Ectodermal cell (in vitro differentiated cells): ENCODE results near the gene HUNK.

Experiments used
- H3K27ac ChIP-seq: 2 replicates; pipeline ENCODE4 v1.7.0; 2013; ENCODE audit warnings: mild to moderate bottlenecking, low read depth, low read length; ENCODE audit not compliant: insufficient read depth, poor library complexity, severe bottlenecking
- H3K27me3 ChIP-seq: 2 replicates; pipeline ENCODE4 v1.7.0; 2013; ENCODE audit warnings: mild to moderate bottlenecking, low read length; ENCODE audit not compliant: insufficient read depth, control insufficient read depth, poor library complexity, severe bottlenecking
- H3K36me3 ChIP-seq: one replicate; pipeline ENCODE4 v1.7.0; 2013; ENCODE audit warnings: low read length; ENCODE audit not compliant: control insufficient read depth, insufficient read depth
- H3K4me1 ChIP-seq: one replicate; pipeline ENCODE4 v1.7.0; 2013; ENCODE audit warnings: low read length; ENCODE audit not compliant: control insufficient read depth, insufficient read depth
- H3K4me3 ChIP-seq: 2 replicates; pipeline ENCODE4 v1.7.0; 2013; ENCODE audit warnings: low read depth, low read length, control low read depth; ENCODE audit not compliant: insufficient read depth
- H3K9me3 ChIP-seq: 2 replicates; pipeline ENCODE4 v1.7.0; 2013; ENCODE audit warnings: mild to moderate bottlenecking, low read length, moderate library complexity; ENCODE audit not compliant: control insufficient read depth
- WGBS, 2 experiments: methylation state at CpG; one replicate each; pipeline ENCODE4 v1.1.7; 2013; ENCODE audit warnings: missing lambda C conversion rate in 2 of 2; 5-methylcytosine and 5-hydroxymethylcytosine counted together

Gene HUNK

GRCh38 chr21:31917108-31917507 lies 44.3 kb downstream of the HUNK start:
- WGBS, 2 experiments: 94% methylated on average over 7 of the region's 7 CpGs
- no peaks in the 10 kb centered on the region for H3K9me3 ChIP-seq
- no peaks in the 10 kb centered on the region for H3K27me3 ChIP-seq
- H3K27ac ChIP-seq: no peak overlapping the region
- H3K36me3 ChIP-seq: no peaks in the 10 kb centered on the region
- peaks cover 5% of the 10 kb centered on the region for H3K4me1 ChIP-seq
- H3K4me3 ChIP-seq: no peak overlapping the region

GRCh38 chr21:31918250-31918775 lies 45.5 kb downstream of the HUNK start:
- Histone ChIP-seq H3K27me3 (no peaks in the 10 kb centered on the region), H3K9me3 (no peaks in the 10 kb centered on the region), H3K27ac (no peak overlapping the region), H3K4me3 (no peak overlapping the region), H3K4me1 (peaks cover 2% of the 10 kb centered on the region), H3K36me3 (no peaks in the 10 kb centered on the region)
- 92 to 97% methylated on average over 3 of the region's 3 CpGs for WGBS, 2 experiments

- Histone ChIP-seq H3K36me3 (no peaks in the 10 kb centered on the region), H3K9me3 (no peaks in the 10 kb centered on the region), H3K4me3 (no peak overlapping the region), H3K27me3 (no peaks in the 10 kb centered on the region), H3K27ac (no peak overlapping the region), H3K4me1 (no peaks in the 10 kb centered on the region)
- WGBS, 2 experiments: 71 to 95% methylated on average over 1 of the region's 1 CpG
Measured at GRCh38 chr21:31920275-31920674, 47.5 kb downstream of the HUNK start.

GRCh38 chr21:31921079-31921478 lies 48.3 kb downstream of the HUNK start:
- no peak overlapping the region for H3K4me3 ChIP-seq
- WGBS, 2 experiments: 95 to 96% methylated on average over 5 to 6 of the region's 6 CpGs

GRCh38 chr21:31922881-31923280 lies 50.1 kb downstream of the HUNK start:
- Histone ChIP-seq H3K36me3 (no peaks in the 10 kb centered on the region), H3K4me1 (no peaks in the 10 kb centered on the region), H3K9me3 (no peaks in the 10 kb centered on the region), H3K27me3 (no peaks in the 10 kb centered on the region), H3K4me3 (no peak overlapping the region), H3K27ac (no peak overlapping the region)
- 93 to 94% methylated on average over 10 of the region's 10 CpGs for WGBS, 2 experiments

More at GRCh38 chr21:31921079-31921478, 48.3 kb downstream of the HUNK start:
- no peaks in the 10 kb centered on the region for H3K27me3 ChIP-seq
- H3K36me3 ChIP-seq: no peaks in the 10 kb centered on the region
- H3K4me1 ChIP-seq: no peaks in the 10 kb centered on the region
- H3K27ac ChIP-seq: no peak overlapping the region
- H3K9me3 ChIP-seq: no peaks in the 10 kb centered on the region

- H3K27me3 ChIP-seq: no peaks in the 10 kb centered on the region
- H3K9me3 ChIP-seq: no peaks in the 10 kb centered on the region
- no peaks in the 10 kb centered on the region for H3K4me1 ChIP-seq
- H3K27ac ChIP-seq: no peak overlapping the region
- H3K36me3 ChIP-seq: no peaks in the 10 kb centered on the region
- H3K4me3 ChIP-seq: no peak overlapping the region
- WGBS, 2 experiments: 89 to 94% methylated on average over 3 of the region's 3 CpGs
Measured at GRCh38 chr21:31923756-31924155, 50.9 kb downstream of the HUNK start.

GRCh38 chr21:31924548-31924947 lies 51.7 kb downstream of the HUNK start:
- WGBS, 2 experiments: 94 to 97% methylated on average over 13 of the region's 13 CpGs

GRCh38 chr21:31926498-31926897 lies 53.7 kb downstream of the HUNK start:
- 83 to 93% methylated on average over 3 of the region's 3 CpGs for WGBS, 2 experiments
- no peaks in the 10 kb centered on the region for H3K27me3 ChIP-seq

More at GRCh38 chr21:31924548-31924947, 51.7 kb downstream of the HUNK start:
- no peak overlapping the region for H3K4me3 ChIP-seq
- H3K27ac ChIP-seq: no peak overlapping the region
- no peaks in the 10 kb centered on the region for H3K27me3 ChIP-seq
- H3K9me3 ChIP-seq: no peaks in the 10 kb centered on the region
- H3K36me3 ChIP-seq: no peaks in the 10 kb centered on the region
- no peaks in the 10 kb centered on the region for H3K4me1 ChIP-seq

GRCh38 chr21:31927689-31928353 lies 55.0 kb downstream of the HUNK start:
- no peak overlapping the region for H3K4me3 ChIP-seq
- no peaks in the 10 kb centered on the region for H3K9me3 ChIP-seq
- WGBS, 2 experiments: 88% methylated on average over 13 of the region's 13 CpGs
- H3K36me3 ChIP-seq: no peaks in the 10 kb centered on the region
- no peaks in the 10 kb centered on the region for H3K27me3 ChIP-seq
- peaks cover 10% of the 10 kb centered on the region for H3K4me1 ChIP-seq
- H3K27ac ChIP-seq: no peak overlapping the region

More at GRCh38 chr21:31926498-31926897, 53.7 kb downstream of the HUNK start:
- Histone ChIP-seq H3K4me3 (no peak overlapping the region), H3K9me3 (no peaks in the 10 kb centered on the region), H3K4me1 (peaks cover 2% of the 10 kb centered on the region), H3K36me3 (no peaks in the 10 kb centered on the region), H3K27ac (no peak overlapping the region)

GRCh38 chr21:31928656-31929055 lies 55.8 kb downstream of the HUNK start:
- no peak overlapping the region for H3K27ac ChIP-seq
- 98% methylated on average over 3 to 4 of the region's 4 CpGs for WGBS, 2 experiments
- no peaks in the 10 kb centered on the region for H3K9me3 ChIP-seq

More at GRCh38 chr21:31928656-31929055, 55.8 kb downstream of the HUNK start:
- Histone ChIP-seq H3K4me1 (peaks cover 10% of the 10 kb centered on the region), H3K27me3 (no peaks in the 10 kb centered on the region), H3K4me3 (no peak overlapping the region), H3K36me3 (no peaks in the 10 kb centered on the region)
